Keratinocyte (primary cell): ENCODE data around the gene CLCN1. TPM values are rescaled to one million over a fixed set of nuclear protein-coding genes. Genes with fewer than 3 reads are reported as not detected.

Experiments used
- DNase-seq: peaks from one replicate; pipeline ENCODE4 v3.0.0-alpha.2; 2011; ENCODE audit warnings: low read depth, missing footprints, low spot score
- FAIRE-seq: peaks from 2 replicates; lab custom pipeline; 2011; peaks lifted over from hg19 to GRCh38; lab: Jason Lieb, UNC
- H2AFZ ChIP-seq: 2 replicates; pipeline ENCODE4 v1.6.0; 2012; ENCODE audit warnings: low read length, control low read depth, inconsistent platforms; ENCODE audit not compliant: control insufficient read depth
- H3K27ac ChIP-seq: 2 replicates; pipeline ENCODE4 v1.5.1; 2011; ENCODE audit warnings: low read length; ENCODE audit not compliant: control insufficient read depth, insufficient read depth
- H3K27me3 ChIP-seq: 3 replicates; pipeline ENCODE4 v1.6.0; 2011; ENCODE audit warnings: low read length; ENCODE audit not compliant: control insufficient read depth, insufficient read depth; ENCODE audit errors: extremely low read depth
- H3K36me3 ChIP-seq, 2 experiments: 2 replicates in 1 of 2; 3 replicates in 1 of 2; pipeline ENCODE4 v1.5.1; 2011; ENCODE audit warnings: low read length in 2 of 2, mild to moderate bottlenecking in 1 of 2; ENCODE audit not compliant: control insufficient read depth in 2 of 2, insufficient read depth in 2 of 2; ENCODE audit errors: extremely low read depth in 1 of 2
- H3K4me1 ChIP-seq: 3 replicates; pipeline ENCODE4 v1.5.1; 2011; ENCODE audit warnings: low read length; ENCODE audit not compliant: control insufficient read depth, insufficient read depth; ENCODE audit errors: extremely low read depth
- H3K4me2 ChIP-seq: 3 replicates; pipeline ENCODE4 v1.6.0; 2011; ENCODE audit warnings: low read depth, low read length; ENCODE audit not compliant: control insufficient read depth, insufficient read depth; ENCODE audit errors: extremely low read depth
- H3K4me3 ChIP-seq, 3 experiments: fragments of 200-600 bp in 1 of 3; sonication (generic) in 1 of 3; 2 replicates in 2 of 3; 3 replicates in 1 of 3; pipeline ENCODE4 v1.5.1; 2011 to 2016; ENCODE audit warnings: low read length in 3 of 3, mild to moderate bottlenecking in 3 of 3, control low read depth in 2 of 3, inconsistent platforms in 1 of 3, low read depth in 1 of 3, mixed read lengths in 1 of 3, mixed run types in 1 of 3, moderate library complexity in 1 of 3; ENCODE audit not compliant: control insufficient read depth in 2 of 3, insufficient read depth in 2 of 3; ENCODE audit errors: extremely low read depth in 1 of 3
- H3K79me2 ChIP-seq: 2 replicates; pipeline ENCODE4 v1.6.0; 2012; ENCODE audit warnings: low read length; ENCODE audit not compliant: control insufficient read depth, insufficient read depth
- H3K9ac ChIP-seq: 3 replicates; pipeline ENCODE4 v1.6.0; 2011; ENCODE audit warnings: low read length; ENCODE audit not compliant: control insufficient read depth, insufficient read depth; ENCODE audit errors: extremely low read depth
- H3K9me1 ChIP-seq: 3 replicates; pipeline ENCODE4 v1.6.0; 2011; ENCODE audit warnings: low read length; ENCODE audit not compliant: control insufficient read depth, insufficient read depth; ENCODE audit errors: extremely low read depth
- H3K9me3 ChIP-seq: 2 replicates; pipeline ENCODE4 v1.5.1; 2012; ENCODE audit warnings: low read depth, low read length; ENCODE audit not compliant: control insufficient read depth
- H4K20me1 ChIP-seq: 3 replicates; pipeline ENCODE4 v1.6.0; 2011; ENCODE audit warnings: low read length; ENCODE audit not compliant: control insufficient read depth, insufficient read depth; ENCODE audit errors: extremely low read depth
- CTCF ChIP-seq, 3 experiments: IDR thresholded peaks in 1 of 3; conservative IDR thresholded peaks in 1 of 3; optimal IDR thresholded peaks in 1 of 3; 2 replicates in 2 of 3; 3 replicates in 1 of 3; pipeline versions ENCODE3 to v1.5.1; 2011; ENCODE audit warnings: low read length in 3 of 3, mild to moderate bottlenecking in 3 of 3, moderate library complexity in 2 of 3, control low read depth in 1 of 3, inconsistent platforms in 1 of 3; ENCODE audit not compliant: insufficient read depth in 2 of 3; ENCODE audit errors: extremely low read depth in 1 of 3
- EZH2 ChIP-seq: IDR thresholded peaks from one replicate; pipeline ENCODE4 v1.6.1; 2012; ENCODE audit warnings: inconsistent platforms, mild to moderate bottlenecking, low read length, moderate library complexity
- dilution Hi-C: fragments of 300-500 bp; cut with MboI; formaldehyde crosslinking; loops from one replicate; pipeline ENCODE4 v1.7.0; 2020; ENCODE audit warnings: low sequenced_read_pairs; ENCODE audit not compliant: extremely low pct_ligation_motif_present
- polyA plus RNA-seq, 5 experiments: library from polyadenylated mRNA; depleted of rRNA in 3 of 5; stranded (reverse) in 3 of 5; stranded (forward) in 1 of 5; unstranded in 1 of 5; fragments of >200 nt; gene quantifications; 1 replicate in 1 of 5; 2 replicates in 3 of 5; 3 replicates in 1 of 5; pipeline versions ENCODE4 v1.2.1 to v1.2.3, GENCODE V29; 2011 to 2012; ENCODE audit warnings: missing spikeins in 2 of 5, low read depth in 1 of 5, low replicate concordance in 1 of 5

The CLCN1 gene
- polyA plus RNA-seq, 1 donor (not counting 4 experiments of a cell fraction or from before 2014, with no cell fraction given), result not detected

- peaks cover 11 to 17% of the 10 kb centered on the region in 2 experiments for H3K36me3 ChIP-seq
- peak overlapping the region; percentile 92 for H3K27ac ChIP-seq
- H3K79me2 ChIP-seq, result peaks cover 39% of the 10 kb centered on the region
- no peaks in the 10 kb centered on the region for H3K9me3 ChIP-seq
- peak overlapping the region; percentile 98 for H3K4me2 ChIP-seq
- H2AFZ ChIP-seq, result peak overlapping the region; percentile 46
- peaks cover 6% of the 10 kb centered on the region for H3K9me1 ChIP-seq
- peaks cover 18% of the 10 kb centered on the region for H4K20me1 ChIP-seq
- peaks cover 48% of the 10 kb centered on the region for H3K4me1 ChIP-seq
- dilution Hi-C loops, result no loop called here
- TF ChIP-seq CTCF (optimal IDR thresholded peaks at IDR 0.05 in 1 of 3, IDR thresholded peaks at IDR 0.05 in 1 of 3, conservative IDR thresholded peaks at IDR 0.05 in 1 of 3; ENCODE audit: extremely low read depth in 1 of 3, insufficient read depth in 2 of 3, low read length in 3 of 3), result peak; percentile 63 to 88 (median 71)
- no peak for TF ChIP-seq EZH2
- H3K9ac ChIP-seq, result peak overlapping the region; percentile 91
- no peaks in the 10 kb centered on the region for H3K27me3 ChIP-seq
- DNase-seq (no peak), FAIRE-seq (no peak)
- peak overlapping the region; percentile 65 to 92 (median 75) for H3K4me3 ChIP-seq
Observed at GRCh38 chr7:143380260-143380645, 64.3 kb downstream of the CLCN1 start.

- dilution Hi-C loops, result no loop called here
- Histone ChIP-seq H4K20me1 (peaks cover 20% of the 10 kb centered on the region), H3K4me1 (peaks cover 44% of the 10 kb centered on the region), H3K9me3 (no peaks in the 10 kb centered on the region), H3K9me1 (peaks cover 6% of the 10 kb centered on the region), H3K27me3 (no peaks in the 10 kb centered on the region), H3K4me2 (peak within 1 kb of the TSS; percentile 98), H3K4me3 (peak within 1 kb of the TSS; percentile 75 to 92 (median 82)), H3K27ac (peak within 1 kb of the TSS; percentile 92), H3K9ac (peak within 1 kb of the TSS; percentile 91), H3K36me3 (peaks cover 12 to 19% of the 10 kb centered on the region in 2 experiments), H3K79me2 (peaks cover 43% of the 10 kb centered on the region), H2AFZ (peak within 1 kb of the TSS; percentile 46)
- DNase-seq, result no peak
- FAIRE-seq, result no peak
- TF ChIP-seq CTCF (optimal IDR thresholded peaks at IDR 0.05 in 1 of 3, IDR thresholded peaks at IDR 0.05 in 1 of 3, conservative IDR thresholded peaks at IDR 0.05 in 1 of 3; ENCODE audit: extremely low read depth in 1 of 3, insufficient read depth in 2 of 3, low read length in 3 of 3) (no peak), EZH2 (no peak)
Observed at GRCh38 chr7:143380646-143381426, 64.9 kb downstream of the CLCN1 start, which contains the start of gene ZYX. ZYX (plus strand) TSS chr7:143381345; CDS start chr7:143381572, 227 bp downstream.
